Progenitor cell of endocrine pancreas (in vitro differentiated cells): ENCODE results near the gene SIRT1. TPM values are rescaled to one million over a fixed set of nuclear protein-coding genes. Genes with fewer than 3 reads are reported as not detected.

Source experiments
- DNase-seq: peaks from one replicate; pipeline ENCODE4 v3.0.0; 2021; ENCODE audit warnings: low spot score; ENCODE audit not compliant: unreplicated experiment
- H3K27ac Mint-ChIP-seq: 2 replicates; pipeline ENCODE4 v1.8.0; 2021; ENCODE audit warnings: mild to moderate bottlenecking, moderate library complexity, mixed read lengths
- H3K27me3 Mint-ChIP-seq: 2 replicates; pipeline ENCODE4 v1.8.0; 2021; ENCODE audit warnings: mixed read lengths
- H3K36me3 Mint-ChIP-seq: 2 replicates; pipeline ENCODE4 v1.8.0; 2022; ENCODE audit warnings: mixed read lengths; ENCODE audit not compliant: insufficient read depth
- H3K4me1 Mint-ChIP-seq: 2 replicates; pipeline ENCODE4 v1.8.0; 2021; ENCODE audit warnings: low read depth, mixed read lengths
- H3K4me3 Mint-ChIP-seq: 2 replicates; pipeline ENCODE4 v1.8.0; 2021; ENCODE audit warnings: low read depth, mild to moderate bottlenecking, moderate library complexity, mixed read lengths
- H3K9me3 Mint-ChIP-seq: 2 replicates; pipeline ENCODE4 v1.8.0; 2021; ENCODE audit warnings: low read depth, mixed read lengths
- total RNA-seq: library from RNA; stranded (reverse); gene quantifications from 2 replicates; pipeline ENCODE4 v1.2.1, GENCODE V29; 2021
- TF ChIP-seq, protein P1 (sequence below): fragments of 200-600 bp; sonication (generic); IDR thresholded peaks from one replicate; pipeline ENCODE4 v1.5.0; 2021; ENCODE audit warnings: antibody characterized with exemption, mild to moderate bottlenecking; ENCODE audit not compliant: unreplicated experiment

Gene SIRT1
- total RNA-seq, 1 donor from 2014 or later = 36.2 TPM

DNA sequence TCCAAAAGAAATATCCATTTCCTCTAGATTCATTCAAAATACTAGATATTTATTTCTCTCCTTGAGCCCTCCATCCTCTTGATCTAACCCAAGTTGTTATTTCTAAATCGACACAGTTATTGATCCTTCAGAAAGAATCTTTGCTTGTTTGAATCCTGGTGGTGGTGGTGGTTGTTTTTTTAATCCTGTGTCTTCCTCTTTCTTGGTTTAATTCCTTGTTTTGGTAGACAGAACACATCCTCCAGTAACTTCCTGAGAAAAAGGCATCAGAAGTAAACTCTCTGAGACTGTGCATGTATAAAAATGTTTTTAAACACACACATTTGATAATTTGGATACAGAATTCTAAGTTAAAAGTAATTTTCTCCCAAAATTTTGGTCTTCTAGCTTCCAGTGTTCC is 49.9 kb downstream of the SIRT1 start:
- no peaks in the 10 kb centered on the region for H3K9me3 Mint-ChIP-seq
- no peak overlapping the region for H3K27ac Mint-ChIP-seq
- H3K4me3 Mint-ChIP-seq = no peak overlapping the region
- H3K4me1 Mint-ChIP-seq = no peaks in the 10 kb centered on the region
- peaks cover 11% of the 10 kb centered on the region for H3K36me3 Mint-ChIP-seq
- TF ChIP-seq, protein P1, sequence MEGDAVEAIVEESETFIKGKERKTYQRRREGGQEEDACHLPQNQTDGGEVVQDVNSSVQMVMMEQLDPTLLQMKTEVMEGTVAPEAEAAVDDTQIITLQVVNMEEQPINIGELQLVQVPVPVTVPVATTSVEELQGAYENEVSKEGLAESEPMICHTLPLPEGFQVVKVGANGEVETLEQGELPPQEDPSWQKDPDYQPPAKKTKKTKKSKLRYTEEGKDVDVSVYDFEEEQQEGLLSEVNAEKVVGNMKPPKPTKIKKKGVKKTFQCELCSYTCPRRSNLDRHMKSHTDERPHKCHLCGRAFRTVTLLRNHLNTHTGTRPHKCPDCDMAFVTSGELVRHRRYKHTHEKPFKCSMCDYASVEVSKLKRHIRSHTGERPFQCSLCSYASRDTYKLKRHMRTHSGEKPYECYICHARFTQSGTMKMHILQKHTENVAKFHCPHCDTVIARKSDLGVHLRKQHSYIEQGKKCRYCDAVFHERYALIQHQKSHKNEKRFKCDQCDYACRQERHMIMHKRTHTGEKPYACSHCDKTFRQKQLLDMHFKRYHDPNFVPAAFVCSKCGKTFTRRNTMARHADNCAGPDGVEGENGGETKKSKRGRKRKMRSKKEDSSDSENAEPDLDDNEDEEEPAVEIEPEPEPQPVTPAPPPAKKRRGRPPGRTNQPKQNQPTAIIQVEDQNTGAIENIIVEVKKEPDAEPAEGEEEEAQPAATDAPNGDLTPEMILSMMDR = no peak
- no peaks in the 10 kb centered on the region for H3K27me3 Mint-ChIP-seq
- no peak for DNase-seq

DNA sequence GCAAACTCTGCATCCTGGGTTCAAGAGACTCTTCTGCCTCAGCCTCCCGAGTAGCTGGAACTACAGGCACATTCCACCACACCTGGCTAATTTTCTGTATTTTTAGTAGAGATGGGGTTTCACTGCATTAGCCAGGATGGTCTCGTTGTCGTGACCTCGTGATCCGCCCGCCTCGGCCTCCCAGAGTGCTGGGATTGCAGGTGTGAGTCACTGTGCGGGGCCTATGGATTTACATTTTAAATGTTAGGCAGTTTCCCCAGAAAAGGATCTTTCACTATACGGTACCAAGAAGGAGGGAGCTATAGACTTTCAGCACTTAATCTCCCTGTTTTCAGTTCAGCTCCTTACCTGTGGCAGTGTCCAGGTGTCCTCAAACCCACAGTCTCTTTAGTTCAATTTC is 50.8 kb downstream of the SIRT1 start:
- DNase-seq = no peak
- H3K27ac Mint-ChIP-seq = peak overlapping the region; percentile 73
- TF ChIP-seq, protein P1 = no peak
- no peaks in the 10 kb centered on the region for H3K9me3 Mint-ChIP-seq
- no peak overlapping the region for H3K4me3 Mint-ChIP-seq
- H3K27me3 Mint-ChIP-seq = no peaks in the 10 kb centered on the region
- peaks cover 11% of the 10 kb centered on the region for H3K36me3 Mint-ChIP-seq
- H3K4me1 Mint-ChIP-seq = no peaks in the 10 kb centered on the region

DNA sequence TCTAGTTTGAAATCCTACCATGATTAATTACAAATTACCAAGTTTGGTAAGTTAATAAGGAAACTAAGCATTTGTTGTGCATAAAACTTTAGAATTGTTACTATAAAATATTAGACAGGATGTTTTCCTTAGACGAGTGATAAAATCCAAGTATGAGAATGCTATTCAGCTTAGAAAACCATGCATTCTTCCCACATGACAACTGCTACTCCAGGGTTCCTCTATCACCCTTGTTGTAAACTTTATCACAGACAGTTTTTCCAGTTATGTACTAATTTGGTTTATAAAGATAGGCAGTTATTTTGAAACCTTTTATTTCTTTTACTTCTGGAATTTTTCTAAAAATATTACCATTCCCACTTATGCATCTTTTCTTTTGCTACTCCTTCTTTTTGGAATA is 52.0 kb downstream of the SIRT1 start:
- Mint-ChIP-seq H3K4me3 (no peak overlapping the region), H3K36me3 (peaks cover 9% of the 10 kb centered on the region), H3K27ac (no peak overlapping the region), H3K9me3 (no peaks in the 10 kb centered on the region), H3K4me1 (no peaks in the 10 kb centered on the region), H3K27me3 (no peaks in the 10 kb centered on the region)
- TF ChIP-seq, protein P1 = no peak
- DNase-seq = no peak

DNA sequence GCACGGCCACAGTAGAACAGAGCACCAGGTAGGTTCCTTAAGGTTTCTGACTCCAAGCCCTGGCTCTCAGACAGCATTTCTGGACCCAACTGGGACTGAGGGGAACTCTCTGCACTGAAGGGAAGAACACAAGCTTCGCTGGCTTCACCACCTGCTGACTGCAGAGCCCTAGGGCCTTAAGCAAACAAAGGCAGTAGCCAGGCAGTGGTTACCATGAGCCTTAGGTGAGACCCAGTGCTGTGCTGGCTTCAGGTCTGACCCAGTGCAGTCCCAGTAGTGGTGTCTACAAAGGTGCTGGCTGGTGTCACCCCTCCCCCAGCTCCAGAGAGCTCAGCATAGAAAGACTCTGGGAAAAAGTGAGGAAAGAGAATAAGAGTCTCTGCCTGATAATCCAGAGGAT is 59.5 kb downstream of the SIRT1 start:
- Mint-ChIP-seq H3K27me3 (no peaks in the 10 kb centered on the region), H3K36me3 (peaks cover 21% of the 10 kb centered on the region), H3K4me3 (no peak overlapping the region), H3K4me1 (no peaks in the 10 kb centered on the region), H3K27ac (no peak overlapping the region), H3K9me3 (peaks cover 6% of the 10 kb centered on the region)
- no peak for DNase-seq
- TF ChIP-seq, protein P1 = no peak

DNA sequence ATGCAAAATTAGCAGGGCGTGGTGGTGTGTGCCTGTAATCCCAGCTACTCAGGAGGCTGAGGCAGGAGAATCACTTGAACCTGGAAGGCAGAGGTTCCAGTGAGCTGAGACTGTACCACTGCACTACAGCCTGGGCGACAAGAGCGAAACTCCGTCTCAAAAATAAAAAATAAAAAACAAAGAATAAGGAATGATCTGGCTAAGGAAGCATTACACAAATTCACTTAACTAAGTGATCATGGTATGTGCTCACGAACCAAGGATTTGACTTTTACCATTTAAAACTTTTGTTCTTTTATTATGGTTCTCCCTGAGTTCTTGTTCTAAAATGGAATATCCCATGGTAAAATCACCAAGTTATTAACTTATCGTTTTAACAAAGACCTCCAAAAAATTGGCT is 71.2 kb downstream of the SIRT1 start:
- TF ChIP-seq, protein P1 = no peak
- H3K4me1 Mint-ChIP-seq = peaks cover 4% of the 10 kb centered on the region
- H3K27ac Mint-ChIP-seq = no peak overlapping the region
- H3K4me3 Mint-ChIP-seq = no peak overlapping the region
- no peak for DNase-seq
- no peaks in the 10 kb centered on the region for H3K9me3 Mint-ChIP-seq
- no peaks in the 10 kb centered on the region for H3K27me3 Mint-ChIP-seq
- peaks cover 16% of the 10 kb centered on the region for H3K36me3 Mint-ChIP-seq
